CD1c-positive myeloid dendritic cell (primary cell): ENCODE measurements around the gene SUCO.
"Not testable (repeated sequence)": the region's sequence is repeated elsewhere in the genome, so short reads cannot be mapped to it uniquely, and the experiment has no call there.

ENCODE experiments used
- DNase-seq: peaks from one replicate; pipeline ENCODE4 v3.0.0-alpha.2; 2016; ENCODE audit errors: extremely low spot score

Gene SUCO

DNA sequence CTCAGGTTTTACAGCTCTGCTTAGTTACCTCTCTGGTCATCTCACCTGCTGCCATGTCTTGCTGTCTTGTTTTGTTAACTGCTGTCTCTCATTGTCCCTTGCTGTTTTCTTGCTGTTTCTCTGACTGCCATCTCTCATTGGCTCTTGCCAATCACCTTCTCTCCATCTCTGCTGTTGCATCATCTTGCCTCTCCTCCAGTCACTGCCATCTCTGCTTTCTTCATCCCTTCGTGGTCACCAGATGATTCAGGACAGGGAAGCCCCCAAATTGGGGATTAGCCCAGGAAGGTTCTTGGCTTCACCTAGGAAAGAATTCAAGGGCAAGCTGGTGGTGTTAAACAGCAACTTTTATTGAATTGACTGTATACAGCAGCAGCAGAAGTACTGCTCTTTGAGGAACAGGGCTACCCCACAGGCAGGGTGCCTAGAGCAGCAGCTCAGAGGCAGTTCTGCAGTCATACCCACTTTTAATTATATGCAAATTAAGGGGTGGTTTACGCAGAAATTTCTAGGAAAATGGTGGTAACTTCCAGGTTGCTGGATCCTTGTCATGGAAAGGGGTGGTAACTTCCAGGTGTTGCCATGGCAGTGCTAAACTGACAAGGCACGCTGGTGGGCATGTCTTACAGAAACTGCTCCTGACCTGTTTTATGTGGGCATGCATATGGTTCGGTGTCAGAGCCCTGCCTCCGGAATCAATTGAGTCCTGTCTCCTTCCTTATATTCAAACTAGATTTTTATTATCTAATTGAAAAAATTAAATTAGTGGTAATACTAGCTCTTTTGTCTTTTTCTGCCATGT, 33.4 kb downstream of the SUCO start:
- no peak for DNase-seq

DNA sequence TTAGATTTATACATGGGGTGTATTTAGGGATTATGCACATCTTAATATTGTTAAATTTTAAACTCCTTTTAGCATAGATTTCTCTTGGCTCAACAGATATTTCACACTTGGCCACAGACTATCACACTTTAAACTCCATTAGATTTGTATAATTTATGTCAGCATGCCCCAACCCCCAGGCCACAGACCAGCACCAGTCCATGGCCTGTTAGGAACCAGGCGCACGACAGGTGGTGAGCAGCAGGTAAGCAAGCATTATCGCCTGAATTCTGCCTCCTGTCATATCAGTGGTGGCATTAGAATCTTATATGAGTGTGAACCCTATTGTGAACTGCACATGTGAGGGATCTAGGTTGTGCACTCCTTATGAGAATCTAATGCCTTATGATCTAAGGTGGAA, 34.8 kb downstream of the SUCO start:
- no peak for DNase-seq

DNA sequence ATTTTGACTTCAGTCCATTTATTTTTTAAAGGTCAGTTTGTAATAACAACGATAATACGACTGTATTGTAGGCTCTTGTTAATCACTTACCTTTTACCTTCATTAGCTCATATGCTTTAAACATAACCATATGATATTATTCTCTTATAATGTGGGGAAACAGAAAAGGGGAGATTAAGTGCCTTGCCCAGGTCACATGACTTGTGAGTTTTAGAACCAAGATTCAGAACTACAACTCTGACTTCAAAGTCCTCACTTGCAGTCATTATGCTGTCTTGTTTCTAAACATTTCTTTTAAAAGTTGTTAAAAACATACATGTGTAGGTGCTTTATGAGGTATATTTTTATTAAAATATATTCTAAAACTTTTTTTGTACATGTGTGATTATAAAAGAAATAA, 41.1 kb downstream of the SUCO start:
- no peak for DNase-seq

DNA sequence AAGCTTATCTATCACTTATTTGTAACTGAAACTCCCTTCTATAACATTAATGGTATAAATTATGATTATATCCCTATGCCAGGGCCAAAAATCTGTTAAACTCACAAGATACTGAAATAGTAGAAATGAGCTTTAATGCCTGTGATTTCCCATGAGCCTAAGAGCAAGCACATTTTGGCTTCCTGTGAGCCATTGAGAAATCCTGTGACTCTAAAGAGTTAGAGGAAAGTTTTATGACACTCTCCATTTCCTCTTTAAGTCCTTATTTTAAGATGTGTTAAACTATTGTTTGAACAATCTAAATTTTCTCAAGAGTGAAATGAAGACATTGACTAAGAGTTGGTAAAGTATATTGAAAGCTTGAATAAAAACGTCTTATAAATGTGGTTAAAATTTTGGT, 45.6 kb downstream of the SUCO start:
- DNase-seq: no peak

DNA sequence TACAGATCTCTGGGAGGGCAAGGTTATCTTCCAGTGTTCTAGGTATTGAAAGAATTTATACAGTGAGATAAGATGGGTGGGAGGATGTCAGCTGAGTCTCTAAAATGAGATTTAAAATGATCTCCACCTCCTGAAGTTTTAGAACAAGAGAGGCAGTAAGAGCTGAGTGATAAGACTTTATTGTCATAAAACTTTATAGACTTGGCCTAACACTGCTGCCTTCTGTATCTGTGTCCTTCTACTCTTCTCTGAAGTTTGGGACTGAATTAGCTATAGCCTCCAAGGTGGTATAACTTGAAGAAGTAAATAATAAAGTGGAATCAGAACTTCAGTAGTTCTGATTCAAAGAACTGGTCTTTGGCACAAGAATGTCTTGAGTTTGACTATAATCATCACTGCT, 48.3 kb downstream of the SUCO start:
- no peak for DNase-seq

DNA sequence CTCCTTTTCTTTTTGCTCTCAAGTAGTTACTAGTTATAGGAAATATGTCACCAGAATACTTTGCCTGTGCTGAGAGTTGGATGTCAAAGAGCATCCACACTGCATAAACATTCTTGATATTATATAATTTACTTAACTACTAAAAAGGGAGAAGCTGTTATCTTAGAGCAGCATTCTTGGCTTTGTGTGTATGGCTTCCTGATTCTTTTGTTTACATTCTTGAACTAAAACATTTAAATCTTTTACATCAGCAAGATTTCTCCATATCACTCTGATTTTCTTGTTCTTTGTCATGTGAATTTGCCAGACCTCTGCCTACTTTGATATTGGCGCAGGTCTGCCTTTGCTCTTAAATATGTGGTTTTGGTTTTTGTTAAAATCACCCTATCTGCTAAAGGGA, 48.8 kb downstream of the SUCO start:
- no peak for DNase-seq

DNA sequence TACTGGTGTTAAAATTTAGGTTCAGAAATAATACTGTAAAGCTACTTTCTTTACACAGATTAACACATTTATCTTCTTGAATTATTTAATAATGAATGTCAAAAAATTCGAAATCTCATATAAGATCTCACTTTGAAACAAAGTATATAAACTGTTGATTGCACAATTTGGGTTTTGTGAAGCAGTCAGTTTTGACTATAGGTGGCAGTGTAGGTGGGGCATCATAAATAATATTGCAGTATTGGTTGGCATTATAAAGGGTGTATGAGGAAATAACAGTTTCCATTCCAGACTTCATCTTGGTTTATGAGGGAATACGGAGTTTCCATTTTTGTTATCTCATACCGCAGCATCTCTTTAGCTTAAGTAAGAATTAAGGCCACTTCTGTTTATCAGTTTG, 49.9 kb downstream of the SUCO start:
- DNase-seq: no peak

DNA sequence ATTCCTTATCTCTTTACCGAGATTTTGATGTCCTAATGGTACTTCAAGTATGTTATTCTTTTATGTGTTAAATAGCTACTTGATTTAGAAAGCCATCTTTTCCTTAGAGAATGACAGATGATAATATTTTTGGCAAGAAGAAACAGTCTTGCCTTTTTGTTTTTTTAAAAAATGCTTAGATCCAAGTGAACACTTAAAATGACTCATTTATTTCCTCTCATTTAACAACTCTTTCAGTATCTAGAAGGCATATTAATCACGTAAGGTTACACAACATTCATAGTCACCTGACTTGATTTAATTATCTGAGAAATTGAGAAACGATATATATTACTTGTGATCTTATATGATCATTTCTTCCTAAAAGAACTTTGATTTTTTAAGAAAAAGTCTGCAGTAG, 52.4 kb downstream of the SUCO start:
- DNase-seq: no peak

DNA sequence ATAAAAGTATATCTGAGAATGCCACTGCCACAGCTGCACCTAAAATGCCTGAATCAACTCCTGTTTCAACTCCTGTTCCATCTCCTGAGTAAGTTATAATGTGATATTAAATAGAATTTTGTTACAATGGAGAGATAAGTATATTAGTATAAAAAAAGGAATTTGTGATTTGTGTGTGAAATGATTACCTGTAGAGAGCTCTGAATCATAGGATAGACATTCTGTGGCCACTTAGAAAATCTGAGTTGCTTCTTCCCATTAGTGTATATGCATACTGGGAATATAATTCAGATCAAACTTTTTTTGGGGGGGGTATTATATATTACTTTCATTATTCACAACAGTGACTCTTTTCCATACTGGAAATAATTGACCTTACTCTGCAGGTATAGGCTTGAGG, 52.9 kb downstream of the SUCO start:
- no peak for DNase-seq

DNA sequence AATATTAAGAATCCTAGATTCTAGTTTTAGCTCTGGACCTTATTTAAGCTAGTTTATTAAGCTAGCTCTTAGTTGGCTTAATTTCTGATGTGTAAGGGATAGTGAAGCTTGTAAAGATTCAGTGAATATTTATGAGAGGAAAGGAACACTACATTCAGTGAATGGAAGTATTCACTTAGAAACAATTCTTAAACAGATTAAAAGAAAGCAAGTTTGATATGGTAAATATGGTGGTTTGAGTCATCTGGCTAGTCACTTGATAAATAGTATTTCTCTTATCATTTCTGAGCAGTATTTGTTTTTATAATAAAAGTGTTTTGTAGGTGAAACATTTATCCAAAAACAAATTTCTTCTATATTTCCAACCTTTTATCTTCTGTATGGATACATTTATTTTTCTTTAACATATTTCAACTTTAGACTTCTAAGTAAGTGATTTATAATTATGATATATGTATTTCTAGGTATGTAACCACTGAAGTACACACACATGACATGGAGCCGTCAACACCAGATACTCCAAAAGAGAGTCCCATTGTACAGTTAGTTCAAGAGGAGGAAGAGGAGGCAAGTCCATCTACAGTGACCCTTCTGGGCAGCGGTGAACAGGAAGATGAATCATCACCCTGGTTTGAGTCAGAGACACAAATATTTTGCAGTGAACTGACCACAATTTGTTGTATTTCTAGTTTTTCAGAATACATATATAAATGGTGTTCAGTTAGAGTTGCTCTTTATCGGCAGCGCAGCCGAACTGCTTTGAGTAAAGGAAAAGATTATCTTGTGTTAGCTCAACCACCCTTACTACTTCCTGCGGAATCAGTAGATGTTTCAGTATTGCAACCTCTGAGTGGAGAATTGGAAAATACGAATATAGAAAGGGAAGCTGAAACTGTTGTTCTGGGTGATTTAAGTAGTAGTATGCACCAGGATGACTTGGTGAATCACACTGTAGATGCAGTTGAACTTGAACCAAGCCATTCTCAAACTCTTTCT, 55.6 kb downstream of the SUCO start:
- DNase-seq: peak; percentile 68

DNA sequence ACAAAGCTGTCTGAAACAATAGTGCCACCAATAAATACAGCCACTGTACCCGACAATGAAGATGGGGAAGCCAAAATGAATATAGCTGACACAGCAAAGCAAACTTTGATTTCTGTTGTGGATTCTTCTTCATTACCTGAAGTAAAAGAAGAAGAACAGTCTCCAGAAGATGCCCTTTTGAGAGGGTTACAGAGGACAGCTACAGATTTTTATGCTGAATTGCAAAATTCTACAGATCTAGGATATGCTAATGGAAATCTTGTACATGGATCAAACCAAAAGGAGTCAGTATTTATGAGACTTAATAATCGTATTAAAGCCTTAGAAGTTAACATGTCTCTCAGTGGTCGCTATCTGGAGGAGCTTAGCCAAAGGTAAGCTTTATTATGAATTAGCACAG, 56.6 kb downstream of the SUCO start:
- DNase-seq: no peak

DNA sequence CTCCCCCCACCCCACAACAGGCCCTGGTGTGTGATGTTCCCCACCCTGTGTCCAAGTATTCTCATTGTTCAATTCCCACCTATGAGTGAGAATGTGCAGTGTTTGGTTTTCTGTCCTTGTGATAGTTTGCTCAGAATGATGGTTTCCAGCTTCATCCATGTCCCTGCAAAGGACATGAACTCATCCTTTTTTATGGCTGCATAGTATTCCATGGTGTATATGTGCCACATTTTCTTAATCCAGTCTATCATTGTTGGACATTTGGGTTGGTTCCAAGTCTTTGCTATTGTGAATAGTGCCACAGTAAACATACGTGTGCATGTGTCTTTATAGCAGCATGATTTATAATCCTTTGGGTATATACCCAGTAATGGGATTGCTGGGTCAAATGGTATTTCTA, 58.5 kb downstream of the SUCO start:
- DNase-seq: not testable (repeated sequence)

DNA sequence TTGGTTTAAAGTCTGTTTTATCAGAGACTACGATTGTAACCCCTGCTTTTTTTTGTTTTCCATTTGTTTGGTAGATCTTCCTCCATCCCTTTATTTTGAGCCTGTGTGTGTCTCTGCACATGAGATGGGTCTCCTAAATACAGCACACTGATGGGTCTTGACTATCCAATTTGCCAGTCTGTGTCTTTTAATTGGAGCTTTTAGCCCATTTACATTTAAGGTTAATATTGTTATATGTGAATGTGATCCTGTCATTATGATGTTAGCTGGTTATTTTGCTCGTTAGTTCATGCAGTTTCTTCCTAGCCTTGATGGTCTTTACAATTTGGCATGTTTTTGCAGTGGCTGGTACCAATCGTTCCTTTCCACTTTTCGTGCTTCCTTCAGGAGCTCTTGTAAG, 62.1 kb downstream of the SUCO start:
- not testable (repeated sequence) for DNase-seq

DNA sequence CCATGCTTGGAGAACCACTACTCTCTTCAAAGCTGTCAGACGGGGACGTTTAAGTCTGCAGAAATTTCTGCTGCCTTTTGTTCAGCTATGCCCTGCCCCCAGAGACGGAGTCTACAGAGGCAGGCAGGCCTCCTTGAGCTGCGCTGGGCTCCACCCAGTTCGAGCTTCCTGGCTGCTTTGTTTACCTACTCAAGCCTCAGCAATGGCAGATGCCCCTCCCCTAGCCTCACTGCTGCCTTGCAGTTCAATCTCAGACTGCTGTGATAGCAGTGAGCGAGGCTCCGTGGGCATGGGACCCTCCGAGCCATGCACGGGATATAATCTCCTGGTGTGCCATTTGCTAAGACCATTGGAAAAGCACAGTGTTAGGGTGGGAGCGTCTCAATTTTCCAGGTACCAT, 63.8 kb downstream of the SUCO start:
- not testable (repeated sequence) for DNase-seq

DNA sequence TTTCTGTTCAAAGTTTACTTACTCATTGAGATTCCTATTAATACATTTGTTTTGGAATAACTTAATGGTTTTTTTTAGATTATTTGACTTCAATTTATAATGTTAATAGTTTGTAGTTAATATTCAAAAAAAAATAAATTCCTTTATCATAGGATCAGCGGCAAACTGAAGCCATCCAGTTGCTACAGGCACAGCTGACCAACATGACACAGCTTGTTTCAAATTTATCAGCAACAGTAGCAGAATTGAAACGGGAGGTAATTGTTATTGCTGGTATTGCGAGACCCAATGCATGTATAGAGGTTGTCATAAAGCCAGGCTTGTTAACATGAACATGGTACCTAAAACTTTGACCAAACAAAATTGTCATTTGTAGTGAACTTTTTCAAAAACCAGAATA, 67.0 kb downstream of the SUCO start:
- DNase-seq: no peak

DNA sequence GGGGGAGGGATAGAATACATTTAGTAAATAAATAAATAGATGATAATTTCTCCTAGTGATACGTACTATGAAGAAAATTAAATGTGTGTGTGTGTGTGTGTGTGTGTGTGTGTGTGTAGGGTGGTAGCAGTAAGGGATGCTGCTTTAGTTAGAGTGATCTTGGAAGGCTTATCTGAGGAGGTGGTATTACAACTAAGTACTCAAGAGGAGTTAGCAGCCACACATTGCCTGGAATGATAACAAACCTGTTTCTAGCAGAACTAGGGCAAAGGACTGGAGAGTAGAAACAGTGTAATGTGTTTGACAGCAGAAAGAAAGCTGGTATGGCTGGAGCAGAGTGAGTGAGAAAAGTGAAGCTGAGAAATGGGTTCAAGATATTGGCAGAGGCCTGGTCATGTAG, 67.7 kb downstream of the SUCO start:
- DNase-seq: no peak

DNA sequence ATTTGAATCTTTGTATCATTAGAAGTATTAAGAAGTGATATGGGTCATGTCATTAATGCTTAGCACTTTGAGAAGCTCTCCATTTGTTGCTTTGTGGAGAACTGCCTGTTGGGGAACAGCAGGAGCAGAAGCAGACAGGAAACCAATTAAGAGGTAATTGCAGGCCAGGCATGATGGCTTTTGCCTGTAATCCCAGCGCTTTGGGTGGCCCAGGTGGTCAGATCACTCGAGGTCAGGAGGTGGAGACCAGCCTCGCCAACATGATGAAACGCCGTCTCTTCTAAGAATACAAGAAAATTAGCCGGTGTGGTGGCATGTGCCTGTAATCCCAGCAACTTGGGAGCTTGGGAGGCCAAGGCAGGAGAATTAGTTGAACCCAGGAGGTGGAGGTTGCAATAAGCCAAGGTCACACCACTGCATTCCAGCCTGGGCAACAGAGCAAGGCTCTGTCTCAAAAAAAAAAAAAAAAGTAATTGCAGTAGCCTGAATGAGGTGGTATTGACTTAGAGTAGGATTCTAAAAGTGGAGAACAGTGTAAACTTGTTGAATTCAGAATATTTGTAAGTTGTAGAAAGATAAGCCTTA, 68.2 kb downstream of the SUCO start:
- DNase-seq: no peak

DNA sequence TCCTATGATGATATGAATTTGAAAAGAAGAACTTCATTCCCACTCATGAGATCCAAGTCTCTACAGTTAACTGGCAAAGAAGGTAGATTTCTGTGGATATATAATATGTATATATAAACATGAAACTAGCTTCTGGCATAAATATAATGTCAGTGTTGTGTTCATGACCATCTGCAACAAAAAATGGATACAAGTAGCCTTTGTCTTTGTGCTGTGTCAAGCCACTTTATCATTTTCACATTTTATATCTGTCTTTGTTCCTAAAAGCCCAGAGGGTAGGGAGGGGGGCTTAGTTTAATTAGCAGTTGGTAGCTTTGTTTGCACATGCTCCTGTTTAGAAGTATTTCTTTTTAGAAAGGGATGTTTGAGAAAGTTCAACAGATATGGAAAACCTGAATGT, 69.8 kb downstream of the SUCO start:
- DNase-seq: no peak

DNA sequence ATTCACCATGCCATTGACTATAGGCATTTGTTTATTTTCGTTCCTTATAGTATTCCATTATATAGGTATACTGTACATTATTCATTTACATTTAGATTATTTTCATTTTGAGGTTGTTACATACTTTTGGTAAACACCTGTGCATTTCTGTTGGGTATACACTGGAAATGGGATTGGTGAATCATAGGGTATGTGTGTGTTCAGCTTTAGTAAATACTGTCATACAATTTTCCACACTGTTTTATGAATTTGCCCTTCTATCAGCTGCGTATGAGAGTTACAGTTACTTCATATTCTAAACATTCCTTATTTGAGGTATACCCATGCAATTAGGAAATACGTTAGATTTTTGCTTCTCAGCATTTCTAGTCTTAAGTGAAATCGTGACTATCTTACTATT, 70.9 kb downstream of the SUCO start:
- no peak for DNase-seq

DNA sequence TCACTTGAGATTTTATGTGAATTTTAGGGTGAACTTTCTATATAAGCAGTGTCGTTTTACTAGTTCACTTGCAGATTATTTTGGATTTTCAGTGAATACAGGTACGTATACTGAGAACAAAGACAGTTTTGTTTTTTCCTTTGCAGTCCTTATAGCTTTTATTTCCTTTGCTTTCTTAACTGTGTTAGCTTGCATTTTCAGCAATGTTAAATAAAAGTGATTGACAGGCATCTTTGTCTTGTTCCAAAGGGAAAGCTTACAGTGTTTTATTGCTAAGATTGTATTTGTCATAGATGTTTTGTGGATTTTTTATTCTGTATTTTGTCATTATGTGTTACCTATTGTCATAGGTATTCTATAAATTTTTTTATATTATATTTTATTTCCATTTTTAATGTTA, 72.7 kb downstream of the SUCO start:
- no peak for DNase-seq

DNA sequence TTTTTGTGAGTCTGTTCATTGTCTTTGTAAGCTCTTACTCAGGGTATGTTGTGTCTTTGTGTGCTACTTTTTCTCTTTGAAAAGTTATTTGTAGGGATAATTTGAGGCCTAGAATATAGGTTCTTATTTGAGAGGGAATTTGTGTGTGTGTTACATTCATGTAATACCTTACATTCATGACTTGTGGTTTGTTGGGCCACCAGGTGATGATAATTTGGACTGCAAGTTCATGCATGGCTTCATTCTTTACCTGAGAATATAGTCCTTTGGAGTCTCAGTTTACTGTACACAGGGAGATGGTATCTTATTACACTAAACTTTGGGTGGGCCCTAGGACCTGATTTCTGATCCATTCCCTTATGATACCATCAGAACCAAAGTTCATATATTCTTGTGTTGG, 74.2 kb downstream of the SUCO start:
- DNase-seq: no peak

DNA sequence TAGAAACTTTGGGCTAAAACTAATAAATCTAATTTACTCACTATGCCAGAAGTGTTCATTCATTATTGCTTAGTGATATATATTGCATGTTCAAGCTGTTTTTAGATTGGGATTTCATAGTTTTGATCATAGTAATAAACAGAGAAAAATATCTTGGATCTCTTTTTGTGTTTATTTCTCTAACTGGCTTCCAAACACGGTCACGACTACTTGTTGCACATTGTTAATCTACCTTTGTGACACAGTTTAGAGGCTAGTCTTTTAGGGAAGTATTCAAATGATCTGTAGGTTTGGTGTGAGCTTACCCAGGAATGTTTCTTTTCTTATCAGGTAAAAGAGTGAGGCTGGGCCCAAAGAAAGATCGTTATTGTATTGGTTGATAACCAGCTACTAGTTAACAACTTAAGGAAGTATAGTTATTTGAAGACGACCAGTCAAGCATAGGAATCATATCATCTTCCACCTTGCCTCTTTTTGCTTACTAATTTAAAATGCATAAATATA, 75.2 kb downstream of the SUCO start:
- DNase-seq: no peak
